Endothelial cell of umbilical vein (primary cell): Measurements from ENCODE around the gene TSPAN13. TPM values are rescaled to one million over a fixed set of nuclear protein-coding genes. Genes with fewer than 3 reads are reported as not detected.

ENCODE experiments used
- BruUV-seq: library from RNA; stranded (reverse); fragments of 400-500 nt; replicated peaks from 2 replicates; lab custom pipeline; 2021; lab: Mats Ljungman, UMichigan
- CTCF ChIA-PET: fragments of 300-600, 350-600 bp; sonication (Branson Sonifier 250); formaldehyde crosslinking; loops from one replicate; lab custom pipeline; 2021; ENCODE audit warnings: antibody characterized with exemption, inconsistent platforms; lab: Charles Lee
- POLR2A ChIA-PET: fragments of 300-600, 350-600 bp; sonication (Branson Sonifier 250); formaldehyde crosslinking; loops from one replicate; lab custom pipeline; 2021; ENCODE audit warnings: antibody characterized with exemption, inconsistent platforms; lab: Charles Lee
- DNase-seq: peaks from one replicate; pipeline ENCODE4 v3.0.0-alpha.2; 2011; ENCODE audit warnings: low read depth, low spot score
- FAIRE-seq: peaks from 2 replicates; lab custom pipeline; 2011; peaks lifted over from hg19 to GRCh38; lab: Jason Lieb, UNC
- H2AFZ ChIP-seq: 2 replicates; pipeline ENCODE4 v1.6.0; 2012; ENCODE audit warnings: low read depth, low read length, control low read depth, inconsistent platforms
- H3K27ac ChIP-seq: 2 replicates; pipeline ENCODE4 v1.5.1; 2011; ENCODE audit warnings: low read depth, mild to moderate bottlenecking, control low read depth, low read length, moderate library complexity; ENCODE audit not compliant: insufficient read depth
- H3K27me3 ChIP-seq, 2 experiments: 2 replicates each; pipeline versions ENCODE4 v1.6.0 to v1.6.1; 2011; ENCODE audit warnings: low read length in 2 of 2, mixed read lengths in 1 of 2; ENCODE audit not compliant: control insufficient read depth in 2 of 2, insufficient read depth in 2 of 2
- H3K36me3 ChIP-seq, 2 experiments: 2 replicates in 1 of 2; 3 replicates in 1 of 2; pipeline ENCODE4 v1.5.1; 2011; ENCODE audit warnings: low read length in 2 of 2, mild to moderate bottlenecking in 1 of 2, moderate library complexity in 1 of 2; ENCODE audit not compliant: control insufficient read depth in 2 of 2, insufficient read depth in 2 of 2; ENCODE audit errors: extremely low read depth in 1 of 2
- H3K4me1 ChIP-seq: 3 replicates; pipeline ENCODE4 v1.5.1; 2011; ENCODE audit warnings: mild to moderate bottlenecking, low read length; ENCODE audit not compliant: control insufficient read depth, insufficient read depth; ENCODE audit errors: extremely low read depth
- H3K4me2 ChIP-seq: 2 replicates; pipeline ENCODE4 v1.6.1; 2011; ENCODE audit warnings: low read length, control low read depth, mixed read lengths; ENCODE audit not compliant: insufficient read depth
- H3K4me3 ChIP-seq, 3 experiments: fragments of 200-600 bp in 1 of 3; sonication (generic), shearing (Covaris generic) in 1 of 3; replicated peaks in 1 of 3; 2 replicates each; pipeline ENCODE4 v1.5.1; 2011 to 2016; ENCODE audit warnings: control low read depth in 3 of 3, low read length in 3 of 3, mild to moderate bottlenecking in 2 of 3, inconsistent platforms in 1 of 3, low read depth in 1 of 3, moderate library complexity in 1 of 3; ENCODE audit not compliant: insufficient read depth in 1 of 3
- H3K79me2 ChIP-seq: 2 replicates; pipeline ENCODE4 v1.6.0; 2012; ENCODE audit warnings: low read length, inconsistent platforms; ENCODE audit not compliant: control insufficient read depth, insufficient read depth
- H3K9ac ChIP-seq: replicated peaks from 2 replicates; pipeline ENCODE3; 2011; ENCODE audit warnings: low read length, control low read depth; ENCODE audit not compliant: insufficient read depth; ENCODE audit errors: extremely low read depth
- H3K9me1 ChIP-seq: replicated peaks from 3 replicates; pipeline ENCODE4 v1.6.0; 2011; ENCODE audit warnings: mild to moderate bottlenecking, low read length; ENCODE audit not compliant: control insufficient read depth, insufficient read depth; ENCODE audit errors: extremely low read depth
- H3K9me3 ChIP-seq: replicated peaks from 2 replicates; pipeline ENCODE4 v1.5.1; 2012; ENCODE audit warnings: low read length, inconsistent platforms; ENCODE audit not compliant: control insufficient read depth, insufficient read depth
- H4K20me1 ChIP-seq: replicated peaks from 2 replicates; pipeline ENCODE3; 2011; ENCODE audit warnings: mild to moderate bottlenecking, low read length; ENCODE audit not compliant: control insufficient read depth, insufficient read depth; ENCODE audit errors: extremely low read depth
- CTCF ChIP-seq, 2 donors: IDR thresholded peaks; 1 replicate in 1 of 2; 2 replicates in 1 of 2; pipeline ENCODE4 v1.5.1; 2011; ENCODE audit warnings: low read length in 2 of 2, mild to moderate bottlenecking in 2 of 2, moderate library complexity in 2 of 2, control low read depth in 1 of 2, inconsistent platforms in 1 of 2, low read depth in 1 of 2; ENCODE audit not compliant: insufficient read depth in 1 of 2; ENCODE audit errors: extremely low read depth in 1 of 2
- EZH2 ChIP-seq: IDR thresholded peaks from 2 replicates; pipeline ENCODE4 v1.6.1; 2012; ENCODE audit warnings: borderline replicate concordance, low read depth, mild to moderate bottlenecking, moderate library complexity, low read length, inconsistent platforms; ENCODE audit not compliant: severe bottlenecking
- FOS ChIP-seq: IDR thresholded peaks from 2 replicates; pipeline ENCODE4 v1.6.1; 2011; ENCODE audit warnings: mild to moderate bottlenecking, low read length, moderate library complexity, borderline replicate concordance; ENCODE audit not compliant: insufficient read depth
- GATA2 ChIP-seq: IDR thresholded peaks from 2 replicates; pipeline ENCODE4 v1.7.0; 2011; ENCODE audit warnings: low read depth, mild to moderate bottlenecking, moderate library complexity, mixed read lengths, low read length; ENCODE audit not compliant: insufficient read length, insufficient read depth
- JUN ChIP-seq: IDR thresholded peaks from 2 replicates; pipeline ENCODE4 v1.6.1; 2011; ENCODE audit warnings: borderline replicate concordance, low read depth; ENCODE audit not compliant: insufficient read length, insufficient read depth
- MAX ChIP-seq: IDR thresholded peaks from 2 replicates; pipeline ENCODE4 v1.6.1; 2011; ENCODE audit not compliant: insufficient read depth, insufficient read length
- MYC ChIP-seq: IDR thresholded peaks from one replicate; pipeline ENCODE4 v1.6.1; 2011; ENCODE audit warnings: mild to moderate bottlenecking, low read depth, low read length
- POLR2A ChIP-seq: IDR thresholded peaks from 2 replicates; pipeline ENCODE4 v1.6.1; 2012; ENCODE audit warnings: low read depth, mild to moderate bottlenecking, control low read depth, low read length
- POLR2AphosphoS5 ChIP-seq: IDR thresholded peaks from 2 replicates; pipeline ENCODE4 v1.6.1; 2012; ENCODE audit warnings: low read depth, mild to moderate bottlenecking, control low read depth, low read length, moderate library complexity; ENCODE audit not compliant: insufficient read depth
- dilution Hi-C: fragments of 300-500 bp; cut with MboI; formaldehyde crosslinking; loops from one replicate; pipeline ENCODE4 v1.15.0; 2019; ENCODE audit warnings: low sequenced_read_pairs; ENCODE audit not compliant: extremely low pct_ligation_motif_present
- intact Hi-C: fragments of 100-400 bp; cut with micrococcal nuclease; formaldehyde crosslinking; loops from one replicate; pipeline ENCODE4 v1.10.0; 2022
- polyA plus RNA-seq, 4 experiments: library from polyadenylated mRNA; depleted of rRNA in 3 of 4; stranded (reverse) in 3 of 4; unstranded in 1 of 4; fragments of >200 nt; gene quantifications; 2 replicates each; pipeline versions ENCODE4 v1.2.1 to v1.2.3, GENCODE V29; 2011 to 2012; ENCODE audit warnings: missing spikeins in 1 of 4
- total RNA-seq: library from RNA; stranded (reverse); gene quantifications from 2 replicates; pipeline ENCODE4 v1.2.3, GENCODE V29; 2021

Gene TSPAN13
- total and polyA plus RNA-seq, 2 donors (not counting 3 experiments of a cell fraction or from before 2014, with no cell fraction given), result 13.3 to 33.0 TPM

GRCh38 chr7:16801111-16801542 lies 47.6 kb downstream of the TSPAN13 start:
- POLR2A ChIA-PET, result no interaction called here
- H3K4me3 ChIP-seq, result no peak overlapping the region
- TF ChIP-seq CTCF (IDR thresholded peaks at IDR 0.05; ENCODE audit: extremely low read depth in 1 of 2, insufficient read depth in 1 of 2, low read depth in 1 of 2, low read length in 2 of 2) (peak; percentile 28 to 29), MAX (no peak), FOS (peak; percentile 38)
- no peaks in the 10 kb centered on the region for H3K9me1 ChIP-seq
- peak; percentile 76 for FAIRE-seq
- H3K4me1 ChIP-seq, result no peaks in the 10 kb centered on the region
- no peaks in the 10 kb centered on the region for H3K36me3 ChIP-seq
- no peak overlapping the region for H3K4me2 ChIP-seq
- H3K27ac ChIP-seq, result no peak overlapping the region
- no peaks in the 10 kb centered on the region for H3K9me3 ChIP-seq
- DNase-seq, result peak; percentile 57
- no TSS peak for BruUV-seq
- peaks cover 2 to 4% of the 10 kb centered on the region in 2 experiments for H3K27me3 ChIP-seq
- H3K9ac ChIP-seq, result no peak overlapping the region
- dilution Hi-C loops, result no loop called here
- CTCF ChIA-PET, result interaction anchor here (0.6 to 9.1 kb wide), 40 partner anchors 8 to 850 kb away, joined by 3 to 149 read pairs (median 5); partner anchors contain the start of gene AGR3
- H3K79me2 ChIP-seq, result no peaks in the 10 kb centered on the region
- H2AFZ ChIP-seq, result no peak overlapping the region
- intact Hi-C loops, result loop anchor here (1.0 to 5.0 kb wide), 3 partner anchors 104 to 496 kb away; partner anchors contain the start of gene AHR
- H4K20me1 ChIP-seq, result no peaks in the 10 kb centered on the region

- FAIRE-seq (no peak), DNase-seq (no peak)
- no TSS peak for BruUV-seq
- H3K4me3 ChIP-seq, result no peak overlapping the region
- TF ChIP-seq MAX (no peak), CTCF (IDR thresholded peaks at IDR 0.05; ENCODE audit: extremely low read depth in 1 of 2, insufficient read depth in 1 of 2, low read depth in 1 of 2, low read length in 2 of 2) (no peak), POLR2A (no peak), EZH2 (no peak), MYC (no peak), POLR2AphosphoS5 (no peak), FOS (no peak), GATA2 (no peak), JUN (no peak)
- H3K79me2 ChIP-seq, result no peaks in the 10 kb centered on the region
- no peaks in the 10 kb centered on the region for H3K9me3 ChIP-seq
- no peak overlapping the region for H3K4me2 ChIP-seq
- CTCF ChIA-PET, result interaction anchor here (0.6 to 9.1 kb wide), 41 partner anchors 8 to 849 kb away, joined by 3 to 149 read pairs (median 5); partner anchors contain the start of gene AGR3
- dilution Hi-C loops, result no loop called here
- H3K4me1 ChIP-seq, result no peaks in the 10 kb centered on the region
- peaks cover 2 to 4% of the 10 kb centered on the region in 2 experiments for H3K27me3 ChIP-seq
- no peaks in the 10 kb centered on the region for H4K20me1 ChIP-seq
- H3K36me3 ChIP-seq, result no peaks in the 10 kb centered on the region
- no peak overlapping the region for H3K9ac ChIP-seq
- no peaks in the 10 kb centered on the region for H3K9me1 ChIP-seq
- H2AFZ ChIP-seq, result no peak overlapping the region
- H3K27ac ChIP-seq, result no peak overlapping the region
- POLR2A ChIA-PET, result no interaction called here
- intact Hi-C loops, result loop anchor here (1.0 to 5.0 kb wide), 3 partner anchors 104 to 496 kb away; partner anchors contain the start of gene AHR
These were observed 48.0 kb downstream of the TSPAN13 start for GRCh38 chr7:16801579-16801978.
